ENCODE results near the gene PDGFA. TPM values are rescaled to one million over a fixed set of nuclear protein-coding genes. Genes with fewer than 3 reads are reported as not detected.

Gene PDGFA
- total RNA-seq, 2 donors from 2014 or later: 34.9 to 50.5 TPM

DNA sequence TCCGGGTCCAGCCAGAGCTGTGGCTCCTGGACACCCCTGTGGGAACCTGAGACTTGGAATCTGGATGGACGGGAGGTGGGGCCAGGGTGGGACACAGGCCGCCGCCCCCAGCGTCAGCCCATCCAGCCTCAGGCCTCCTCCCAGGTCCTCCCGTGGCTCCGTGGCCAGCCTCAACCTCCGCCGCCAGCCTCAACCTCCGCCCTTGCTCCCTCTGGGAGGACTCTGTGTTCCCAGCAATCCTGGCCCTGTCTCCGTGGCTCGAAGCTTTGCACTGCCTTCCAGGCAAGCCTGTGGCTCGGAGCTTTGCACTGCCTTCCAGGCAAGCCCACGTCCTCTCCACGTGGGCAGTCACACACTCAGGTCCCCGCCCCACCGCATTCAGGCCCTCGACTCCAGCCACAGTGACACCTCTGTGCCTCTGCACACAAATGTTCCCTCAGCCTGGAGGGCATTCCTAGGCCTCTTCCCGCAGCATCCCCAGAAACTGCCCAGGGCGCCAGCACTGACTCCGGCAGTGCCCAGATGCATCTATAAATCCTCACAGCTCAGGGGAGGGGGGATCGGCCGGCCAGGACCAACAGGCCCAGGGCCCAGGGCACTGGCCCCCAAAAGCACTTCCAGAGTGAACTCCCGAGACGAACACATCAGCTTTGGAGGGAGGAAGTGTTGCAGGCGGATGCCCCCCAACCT is 44.7 kb upstream of the PDGFA start:
- Histone ChIP-seq H3K4me1 (no peaks in the 10 kb centered on the region), H3K9ac (ENCODE audit: low read depth in 2 of 2, low read length in 2 of 2) (no peak overlapping the region), H3K9me3 (no peaks in the 10 kb centered on the region), H3K27ac (no peak overlapping the region), H3K4me3 (no peak overlapping the region), H3K36me3 (no peaks in the 10 kb centered on the region), H3K27me3 (no peaks in the 10 kb centered on the region)
- TF ChIP-seq, protein P1, sequence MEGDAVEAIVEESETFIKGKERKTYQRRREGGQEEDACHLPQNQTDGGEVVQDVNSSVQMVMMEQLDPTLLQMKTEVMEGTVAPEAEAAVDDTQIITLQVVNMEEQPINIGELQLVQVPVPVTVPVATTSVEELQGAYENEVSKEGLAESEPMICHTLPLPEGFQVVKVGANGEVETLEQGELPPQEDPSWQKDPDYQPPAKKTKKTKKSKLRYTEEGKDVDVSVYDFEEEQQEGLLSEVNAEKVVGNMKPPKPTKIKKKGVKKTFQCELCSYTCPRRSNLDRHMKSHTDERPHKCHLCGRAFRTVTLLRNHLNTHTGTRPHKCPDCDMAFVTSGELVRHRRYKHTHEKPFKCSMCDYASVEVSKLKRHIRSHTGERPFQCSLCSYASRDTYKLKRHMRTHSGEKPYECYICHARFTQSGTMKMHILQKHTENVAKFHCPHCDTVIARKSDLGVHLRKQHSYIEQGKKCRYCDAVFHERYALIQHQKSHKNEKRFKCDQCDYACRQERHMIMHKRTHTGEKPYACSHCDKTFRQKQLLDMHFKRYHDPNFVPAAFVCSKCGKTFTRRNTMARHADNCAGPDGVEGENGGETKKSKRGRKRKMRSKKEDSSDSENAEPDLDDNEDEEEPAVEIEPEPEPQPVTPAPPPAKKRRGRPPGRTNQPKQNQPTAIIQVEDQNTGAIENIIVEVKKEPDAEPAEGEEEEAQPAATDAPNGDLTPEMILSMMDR (IDR thresholded peaks at IDR 0.05): no peak
- no peak for DNase-seq
- intact Hi-C loops (cut with DNase I): no loop called here

DNA sequence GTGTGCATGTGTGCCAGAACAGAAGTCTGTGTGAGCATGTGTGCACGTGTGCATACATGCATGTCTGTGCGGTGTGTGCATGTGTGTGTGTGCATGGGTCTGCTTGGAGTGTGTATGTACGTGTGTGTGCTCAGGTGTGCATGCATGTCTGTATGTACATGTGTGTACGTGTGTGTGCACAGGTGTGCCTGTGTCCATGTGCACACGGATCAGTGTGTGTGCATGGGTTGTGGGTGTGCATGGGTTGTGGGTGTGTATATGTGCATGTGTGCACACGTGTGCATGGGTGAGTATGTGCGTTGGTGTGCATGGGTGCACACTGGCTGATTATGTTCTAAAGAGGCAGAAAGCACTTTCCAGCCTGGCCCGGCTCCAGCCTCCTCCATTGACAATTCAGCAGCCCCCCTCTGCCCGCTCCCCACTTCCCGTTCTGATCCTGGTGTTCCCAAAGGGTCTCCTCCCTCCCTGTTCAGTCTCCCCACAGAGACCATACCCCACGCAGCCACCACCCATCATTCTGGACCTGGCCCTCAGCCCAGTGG is 44.1 kb upstream of the PDGFA start:
- no peaks in the 10 kb centered on the region for H3K4me1 ChIP-seq
- H3K9ac ChIP-seq (ENCODE audit: low read depth in 2 of 2, low read length in 2 of 2): no peak overlapping the region
- TF ChIP-seq, protein P1 (IDR thresholded peaks at IDR 0.05): no peak
- no peak overlapping the region for H3K27ac ChIP-seq
- intact Hi-C loops (cut with DNase I): no loop called here
- no peaks in the 10 kb centered on the region for H3K27me3 ChIP-seq
- H3K4me3 ChIP-seq: no peak overlapping the region
- no peaks in the 10 kb centered on the region for H3K36me3 ChIP-seq
- DNase-seq: no peak
- H3K9me3 ChIP-seq: no peaks in the 10 kb centered on the region

DNA sequence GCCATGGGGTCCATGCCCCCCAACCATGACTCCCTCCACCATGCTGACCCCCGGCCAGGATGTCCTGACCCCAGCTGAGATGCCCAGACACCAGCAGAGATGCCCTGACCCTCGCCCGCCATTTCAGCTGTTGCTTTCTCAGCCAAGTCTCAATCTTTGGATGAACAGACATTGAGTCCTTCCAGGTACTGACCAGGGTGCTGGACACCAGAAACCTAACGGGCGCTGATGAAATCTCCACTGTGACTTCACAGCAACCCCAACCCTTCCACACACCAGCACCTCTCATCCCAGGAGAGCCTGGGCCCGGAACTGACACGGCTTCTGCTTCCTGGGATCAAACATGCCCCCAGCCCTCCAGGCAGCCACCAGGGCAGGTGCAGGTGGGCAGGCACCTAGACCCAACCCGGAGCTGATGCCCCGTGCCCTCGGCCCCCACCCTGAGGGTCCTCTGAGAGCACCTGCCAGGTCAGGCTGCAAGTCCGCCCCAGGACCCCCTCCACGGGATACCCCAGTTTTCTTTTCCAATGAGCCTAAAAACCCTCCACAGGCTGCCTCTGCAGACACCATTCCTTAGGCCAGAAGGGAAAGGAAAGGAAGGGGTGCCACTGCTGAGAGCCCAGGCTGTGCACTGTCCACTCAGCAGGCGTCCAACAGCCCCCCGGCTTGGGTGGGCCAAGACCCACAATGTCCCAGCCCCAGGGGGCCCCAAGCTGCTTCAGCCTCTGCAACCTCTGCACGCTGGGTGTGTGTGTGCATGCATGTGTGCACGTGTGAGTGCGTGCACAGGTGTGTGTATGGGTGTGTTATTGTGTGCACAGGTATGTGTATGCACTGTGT is 43.4 kb upstream of the PDGFA start:
- TF ChIP-seq, protein P1 (IDR thresholded peaks at IDR 0.05): no peak
- H3K4me3 ChIP-seq: no peak overlapping the region
- no peaks in the 10 kb centered on the region for H3K4me1 ChIP-seq
- H3K27me3 ChIP-seq: no peaks in the 10 kb centered on the region
- H3K9ac ChIP-seq (ENCODE audit: low read depth in 2 of 2, low read length in 2 of 2): no peak overlapping the region
- no peak for DNase-seq
- no peaks in the 10 kb centered on the region for H3K36me3 ChIP-seq
- H3K9me3 ChIP-seq: no peaks in the 10 kb centered on the region
- no peak overlapping the region for H3K27ac ChIP-seq
- intact Hi-C loops (cut with DNase I): no loop called here

DNA sequence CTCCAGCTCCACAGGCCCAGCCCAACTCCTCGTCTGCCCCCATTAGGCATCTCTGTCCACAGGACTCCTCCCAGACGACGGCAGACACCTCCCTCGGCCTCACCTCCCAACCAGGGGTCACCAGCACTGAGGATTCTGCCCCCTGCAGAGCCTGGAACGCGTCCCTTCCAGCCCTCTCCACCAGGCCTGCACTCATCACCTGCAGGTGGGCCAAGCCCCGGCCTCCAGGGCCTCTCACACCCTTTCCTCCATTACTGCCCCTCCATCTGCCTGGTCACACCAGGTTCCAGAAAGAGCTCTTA is 42.7 kb upstream of the PDGFA start:
- intact Hi-C loops (cut with DNase I): no loop called here
- no peaks in the 10 kb centered on the region for H3K4me1 ChIP-seq
- no peak overlapping the region for H3K27ac ChIP-seq
- no peaks in the 10 kb centered on the region for H3K9me3 ChIP-seq
- no peak overlapping the region for H3K4me3 ChIP-seq
- H3K36me3 ChIP-seq: no peaks in the 10 kb centered on the region
- H3K27me3 ChIP-seq: no peaks in the 10 kb centered on the region
- no peak overlapping the region for H3K9ac ChIP-seq (ENCODE audit: low read depth in 2 of 2, low read length in 2 of 2)
- TF ChIP-seq, protein P1 (IDR thresholded peaks at IDR 0.05): no peak
- no peak for DNase-seq

- peak; percentile 48 for DNase-seq
- TF ChIP-seq, protein P1 (IDR thresholded peaks at IDR 0.05): no peak
- H3K9me3 ChIP-seq: no peaks in the 10 kb centered on the region
- intact Hi-C loops (cut with DNase I): no loop called here
- H3K27ac ChIP-seq: no peak overlapping the region
- H3K36me3 ChIP-seq: no peaks in the 10 kb centered on the region
- no peaks in the 10 kb centered on the region for H3K4me1 ChIP-seq
- H3K4me3 ChIP-seq: no peak overlapping the region
- no peaks in the 10 kb centered on the region for H3K27me3 ChIP-seq
- peak overlapping the region; percentile 5 to 43 for H3K9ac ChIP-seq (ENCODE audit: low read depth in 2 of 2, low read length in 2 of 2)
Measured at GRCh38 chr7:561631-562373, 42.2 kb upstream of the PDGFA start.

All from colonic mucosa (tissue), 4 donors.